GM12801 (cell line): Measurements from ENCODE around the gene NFS1.

Source experiments
- CTCF ChIP-seq: IDR thresholded peaks from one replicate; pipeline ENCODE4 v1.5.1; 2011; ENCODE audit warnings: control low read depth; ENCODE audit not compliant: insufficient read length; ENCODE audit errors: extremely low read depth

NFS1 gene

GRCh38 chr20:35721219-35721618 lies 22.1 kb upstream of the NFS1 start:
- TF ChIP-seq CTCF: no peak

- no peak for TF ChIP-seq CTCF
These were observed 21.3 kb upstream of the NFS1 start for GRCh38 chr20:35720165-35721123.

- no peak for TF ChIP-seq CTCF
These were observed 20.6 kb upstream of the NFS1 start for GRCh38 chr20:35719717-35720116.

- TF ChIP-seq CTCF: no peak
These were observed 20.0 kb upstream of the NFS1 start for GRCh38 chr20:35718972-35719635.

GRCh38 chr20:35716330-35716729 lies 17.2 kb upstream of the NFS1 start:
- TF ChIP-seq CTCF: no peak

- no peak for TF ChIP-seq CTCF
These were observed 16.5 kb upstream of the NFS1 start for GRCh38 chr20:35715652-35716051.

- TF ChIP-seq CTCF: no peak
These were observed 15.0 kb upstream of the NFS1 start for GRCh38 chr20:35714127-35714526.
